NCI-H187 treated with DMSO at 0.1 percent for 48 hours (cell line): ENCODE data around the gene L3HYPDH.
A peak's percentile ranks its signal among the peaks of the same experiment; 100 is the strongest.

Experiments
- DNase-seq: peaks from one replicate; lab custom pipeline; 2025; lab: John Stamatoyannopoulos, UW

L3HYPDH gene

DNA sequence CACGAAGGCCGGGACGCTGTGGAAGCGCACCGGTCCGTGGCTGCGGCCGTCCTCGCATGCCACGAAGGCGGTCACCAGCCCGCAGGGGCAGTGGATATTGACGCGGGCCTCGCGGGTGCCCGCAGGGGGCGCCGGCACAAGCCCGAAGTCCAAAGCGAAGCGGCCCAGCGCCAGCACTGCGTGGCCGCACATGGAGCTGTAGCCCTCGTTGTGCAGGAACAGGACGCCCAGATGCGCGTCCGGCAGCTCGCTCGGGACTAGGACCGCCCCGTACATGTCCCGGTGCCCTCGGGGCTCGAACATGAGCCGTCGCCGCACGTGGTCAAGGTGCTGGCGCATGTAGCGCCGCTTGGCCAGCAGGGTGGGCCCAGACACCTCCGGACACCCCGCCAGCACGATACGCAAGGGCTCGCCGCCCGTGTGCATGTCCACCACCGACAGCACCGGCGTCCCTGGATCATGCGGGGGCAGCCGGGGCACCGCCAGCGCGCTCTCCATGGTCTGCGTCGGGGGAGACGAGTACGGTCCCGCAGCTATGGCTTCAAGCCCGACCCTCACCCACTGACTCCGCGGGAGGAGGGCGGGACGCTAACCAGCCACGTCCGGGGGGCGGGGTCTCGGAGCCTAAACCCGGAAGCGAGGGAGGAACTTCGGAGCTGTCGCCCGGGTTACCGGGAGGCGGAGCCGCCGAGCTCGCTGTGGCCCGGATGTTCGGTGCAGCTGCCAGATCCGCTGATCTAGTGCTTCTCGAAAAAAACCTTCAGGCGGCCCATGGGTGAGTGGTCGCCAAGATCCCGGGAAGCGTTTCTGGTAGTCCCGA is at the start of gene L3HYPDH, which contains the start of gene JKAMP:
Gene L3HYPDH, minus strand, starts transcription at position 590 of the 820 bp plus-strand sequence. Its CDS starts 92 bp downstream, at position 498.
Gene JKAMP, plus strand, starts transcription at position 699 of the 820 bp plus-strand sequence. Its CDS starts 73 bp downstream, at position 772.
- DNase-seq, result peak; percentile 80

DNA sequence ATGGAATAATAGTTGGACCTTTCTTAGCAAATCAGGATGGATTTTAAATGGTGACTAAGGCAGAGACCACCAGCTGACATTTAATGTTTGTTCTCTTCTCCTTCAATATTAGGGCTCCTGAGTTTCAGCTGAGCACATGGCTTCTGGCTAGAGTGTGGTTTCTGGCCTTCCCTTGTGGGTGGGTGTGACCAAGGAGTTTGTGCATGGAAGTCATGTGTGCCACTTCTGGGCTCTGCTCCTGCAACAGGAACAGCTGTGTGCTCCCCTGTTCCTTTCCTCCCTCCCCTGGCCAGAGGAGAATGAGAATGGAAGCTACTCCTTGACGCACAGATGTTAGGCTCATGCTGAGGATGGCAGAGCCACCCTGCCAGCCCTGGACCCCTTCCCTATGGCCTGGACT is 48.2 kb upstream of the L3HYPDH start:
- no peak for DNase-seq

DNA sequence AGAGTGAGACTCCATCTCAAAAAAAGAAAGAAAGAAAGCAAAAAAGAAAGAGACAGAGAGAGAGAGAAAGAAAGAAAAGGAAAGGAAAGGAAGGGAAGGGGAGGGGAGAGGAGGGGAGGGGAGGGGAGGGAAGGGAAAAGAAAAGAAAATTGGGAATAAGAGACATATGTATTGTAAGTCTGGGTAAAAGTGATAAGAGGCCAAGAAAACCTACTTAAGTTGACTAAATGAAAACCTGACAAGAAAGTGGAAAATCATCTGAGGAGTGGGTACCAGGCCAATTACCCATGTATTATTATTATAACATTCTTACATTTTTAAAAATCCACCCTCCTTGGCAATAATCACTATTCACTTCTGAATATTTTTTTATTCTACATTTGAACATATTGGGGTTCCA is 46.1 kb upstream of the L3HYPDH start:
- DNase-seq, result no peak

DNA sequence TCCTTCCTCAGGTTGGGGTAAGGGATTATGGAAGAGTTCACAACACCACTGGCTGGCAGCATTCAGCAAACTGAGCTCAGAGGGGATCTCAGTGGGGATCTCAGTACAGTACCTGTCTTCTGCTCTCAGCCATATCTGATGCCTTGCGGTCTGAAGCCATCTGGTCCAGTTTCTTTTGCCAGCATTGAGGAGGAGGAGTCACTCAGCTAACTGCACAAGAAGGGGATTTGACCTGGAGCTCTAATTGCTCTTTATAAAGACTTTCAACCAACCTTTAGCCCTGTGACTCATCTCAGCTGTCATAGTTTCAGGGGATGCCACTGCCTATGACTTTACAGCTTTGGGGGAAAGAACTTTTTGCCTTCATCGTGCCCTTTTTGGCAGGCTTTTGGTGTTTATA is 45.0 kb upstream of the L3HYPDH start:
- DNase-seq, result no peak

DNA sequence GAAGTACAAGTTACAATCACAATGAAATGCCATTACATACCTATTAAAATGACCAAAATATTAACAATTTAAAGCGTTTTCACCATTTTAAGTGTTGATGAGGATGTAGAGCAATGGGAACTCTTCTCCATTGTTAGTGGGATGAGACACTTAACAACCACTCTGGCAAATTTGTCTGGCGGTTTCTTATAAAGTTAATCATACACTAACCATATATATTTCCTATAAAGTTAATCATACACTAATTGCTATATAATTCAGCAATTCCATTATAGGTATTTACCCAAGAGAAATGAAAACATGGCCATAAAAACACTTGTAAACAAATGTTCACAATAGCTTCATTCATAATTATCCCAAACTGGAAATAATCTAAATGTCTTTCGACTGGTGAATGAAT is 36.0 kb upstream of the L3HYPDH start:
- DNase-seq, result no peak

DNA sequence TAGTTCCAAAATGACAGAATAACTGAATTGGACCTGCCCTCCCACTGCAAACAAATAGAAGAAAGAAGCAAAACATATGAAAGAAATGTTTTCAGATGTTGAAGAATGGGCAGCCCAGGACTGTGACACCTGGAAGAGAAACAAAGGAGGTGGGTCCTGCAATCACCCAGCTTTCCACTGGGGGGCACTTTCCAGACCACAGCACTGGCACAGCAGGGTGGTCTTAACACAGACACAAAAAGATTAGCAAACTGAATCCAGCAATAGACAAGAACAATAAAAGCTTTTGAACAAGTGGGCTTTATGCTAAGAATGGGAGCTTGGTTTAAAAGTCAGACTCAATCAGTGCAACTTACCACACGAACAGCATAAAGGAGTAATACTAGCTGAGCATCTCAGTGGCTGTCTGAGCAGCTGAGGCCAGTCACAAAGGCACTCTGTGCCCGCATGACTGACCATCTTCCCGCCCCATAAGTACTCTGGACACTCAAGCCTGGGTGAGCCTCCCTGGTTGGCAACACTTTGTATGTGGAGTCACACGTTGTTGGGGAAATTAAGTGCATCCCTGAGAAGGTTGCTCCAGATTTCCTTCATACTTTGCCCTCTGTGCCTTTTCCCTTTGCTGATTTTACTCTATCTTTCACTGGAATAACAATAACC is 27.8 kb upstream of the L3HYPDH start:
- no peak for DNase-seq

DNA sequence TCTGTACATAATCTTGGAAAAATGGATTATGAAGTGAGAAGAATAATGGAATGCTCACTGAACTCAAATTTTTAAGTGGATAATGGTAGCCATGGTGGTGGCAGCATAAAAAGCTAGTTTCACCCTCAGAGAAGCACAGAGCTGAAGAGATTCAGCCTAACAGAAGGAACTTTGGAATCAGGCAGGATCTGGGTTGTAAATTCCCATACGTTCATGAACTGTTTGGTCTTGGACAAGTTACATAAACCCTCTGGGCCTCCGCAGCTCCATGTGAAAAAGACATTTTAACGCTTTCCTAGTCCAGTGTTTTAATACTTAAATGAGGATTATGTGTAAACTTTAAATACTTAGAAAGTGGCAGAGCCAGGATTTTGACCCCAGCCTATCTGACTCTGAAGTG is 26.8 kb upstream of the L3HYPDH start:
- no peak for DNase-seq

DNA sequence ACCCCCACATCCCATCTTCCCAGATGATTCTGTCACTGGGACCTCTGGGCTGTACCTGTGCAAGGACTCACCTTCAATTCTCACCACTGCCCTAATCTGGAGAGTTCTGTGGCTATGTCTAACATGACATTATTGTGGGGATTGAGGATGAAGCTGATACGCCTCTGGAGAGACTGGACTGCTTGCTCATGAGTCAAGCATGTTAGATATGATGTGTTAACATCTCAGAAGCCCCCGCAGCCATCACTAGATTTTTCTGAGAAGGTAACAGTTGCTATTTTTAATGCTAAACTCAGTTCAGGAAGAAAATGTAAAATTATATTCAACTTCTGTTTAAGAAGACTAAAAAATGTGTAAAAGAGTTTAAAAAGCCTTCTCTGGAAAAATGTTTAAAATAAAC is 25.8 kb upstream of the L3HYPDH start:
- no peak for DNase-seq

DNA sequence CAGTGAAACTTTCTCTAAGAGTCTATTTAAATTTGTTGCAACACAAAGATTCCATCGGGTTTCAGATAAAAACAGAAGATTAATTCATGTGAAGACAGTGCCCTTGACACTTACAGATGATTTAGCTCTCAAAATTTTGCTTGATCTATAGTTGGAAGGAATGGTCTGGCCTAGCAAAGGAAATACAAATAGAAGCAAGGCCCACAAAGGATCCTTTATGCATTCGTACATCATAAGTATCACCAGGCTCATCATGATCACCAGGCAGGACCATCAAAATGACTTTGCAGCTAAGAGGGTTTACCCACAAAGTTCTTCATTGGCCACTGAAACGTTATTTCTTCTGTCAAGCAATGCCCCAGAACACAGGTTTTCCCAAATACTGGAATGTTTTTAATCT is 24.9 kb upstream of the L3HYPDH start:
- no peak for DNase-seq

DNA sequence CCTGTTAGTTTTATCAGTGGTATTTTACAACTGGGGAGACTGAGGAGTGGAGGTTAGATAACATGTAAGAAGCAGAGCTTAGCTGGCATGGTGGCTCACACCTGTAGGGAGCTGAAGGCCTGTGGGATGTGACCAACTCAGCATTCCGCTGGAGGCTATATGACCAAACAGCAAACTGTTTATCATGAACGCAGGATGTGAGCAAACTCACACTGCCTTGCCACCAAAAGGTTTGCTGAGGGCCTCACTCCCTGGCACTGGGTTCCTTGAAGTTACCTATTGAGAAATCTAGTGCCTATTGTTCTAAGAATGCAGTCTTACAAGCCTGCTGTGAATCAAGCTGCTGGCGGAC is 23.5 kb upstream of the L3HYPDH start:
- no peak for DNase-seq

DNA sequence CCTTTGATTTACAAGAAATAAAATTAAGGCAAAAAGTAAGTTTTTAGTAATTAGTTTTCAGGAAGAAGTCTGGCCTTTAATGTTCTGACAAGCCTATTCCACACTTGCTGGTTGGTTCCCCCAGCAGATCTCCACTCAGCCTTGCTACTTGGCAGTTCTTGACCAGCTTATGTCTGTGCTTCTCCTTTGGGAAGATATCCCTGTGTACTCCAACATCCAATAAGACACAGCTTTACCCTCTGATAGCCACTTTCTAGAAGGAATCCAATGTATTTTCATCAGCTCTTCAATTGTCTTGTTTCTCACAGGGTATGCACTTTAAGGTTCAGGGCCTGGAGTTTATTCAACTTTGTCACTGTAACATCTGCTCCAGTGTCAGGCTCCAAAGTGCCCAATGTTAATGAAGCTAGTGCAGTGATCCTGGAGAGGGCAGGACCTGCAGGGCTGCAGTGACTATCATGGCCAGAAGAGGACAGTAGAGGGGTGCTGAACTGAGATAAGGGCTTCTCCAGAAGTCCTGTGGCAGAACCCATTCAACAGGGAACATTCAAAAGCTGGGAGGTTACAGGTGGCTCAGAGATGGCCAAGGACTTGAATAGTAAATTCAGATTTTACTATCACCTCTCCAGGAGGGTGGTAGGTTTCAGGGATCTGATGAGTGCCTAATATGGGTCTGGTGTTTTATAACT is 23.0 kb upstream of the L3HYPDH start:
- DNase-seq, result peak; percentile 47

DNA sequence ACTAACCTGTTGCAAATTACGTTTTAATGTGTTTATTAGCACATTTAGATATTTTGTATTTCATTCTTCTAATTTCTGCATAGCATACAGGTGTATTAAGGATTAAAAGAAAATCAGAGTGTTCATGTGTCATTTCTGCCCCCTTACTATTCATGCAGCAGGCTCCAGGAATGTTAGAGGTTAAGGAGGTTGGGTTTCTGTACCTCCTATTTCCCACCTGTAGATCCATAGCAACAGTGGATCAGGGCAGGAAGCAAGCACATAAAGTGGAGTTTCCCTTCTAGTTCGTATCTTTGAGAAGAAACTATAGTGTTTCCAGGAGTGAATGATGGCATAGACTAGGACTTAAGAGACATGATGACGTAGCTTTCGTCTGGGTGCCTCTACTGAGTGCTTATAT is 19.0 kb upstream of the L3HYPDH start:
- no peak for DNase-seq

DNA sequence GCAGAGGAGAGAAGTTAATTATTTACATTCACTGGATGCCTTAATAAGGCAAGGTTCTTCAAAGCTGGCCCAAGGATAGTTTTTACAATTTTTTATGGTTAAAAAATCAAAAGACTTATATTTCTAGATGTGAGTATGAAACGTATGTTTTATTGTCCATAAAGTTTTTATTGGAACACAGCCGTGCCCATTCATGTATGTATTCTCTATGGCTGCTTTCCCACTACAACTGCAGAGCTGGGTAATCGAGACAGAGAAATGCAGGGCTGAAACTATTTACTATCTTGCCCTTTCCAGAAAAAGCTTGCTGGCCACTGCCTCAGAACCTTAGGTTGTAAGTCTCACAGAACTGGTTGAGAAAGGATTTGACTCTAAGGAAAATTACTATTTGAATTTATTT is 16.5 kb upstream of the L3HYPDH start:
- no peak for DNase-seq

DNA sequence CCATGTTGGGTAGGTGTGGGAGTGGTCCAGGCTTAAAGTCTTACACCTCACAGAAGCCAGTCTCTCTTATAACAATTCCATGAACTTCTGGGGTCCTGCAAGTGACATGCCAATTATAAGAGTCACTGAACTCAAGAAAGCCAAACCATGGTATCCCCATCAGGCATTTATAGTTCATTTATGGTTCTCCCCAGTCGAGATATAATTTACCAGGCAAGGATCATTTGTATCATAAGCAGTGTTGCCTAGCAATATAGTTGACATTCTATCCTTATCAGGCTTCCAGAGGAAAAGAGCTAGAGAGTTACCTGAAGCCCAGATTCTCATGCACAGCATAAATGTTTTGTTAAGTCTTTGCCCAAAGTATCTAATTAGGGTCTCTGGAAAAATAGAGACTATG is 8.2 kb upstream of the L3HYPDH start:
- DNase-seq, result no peak

DNA sequence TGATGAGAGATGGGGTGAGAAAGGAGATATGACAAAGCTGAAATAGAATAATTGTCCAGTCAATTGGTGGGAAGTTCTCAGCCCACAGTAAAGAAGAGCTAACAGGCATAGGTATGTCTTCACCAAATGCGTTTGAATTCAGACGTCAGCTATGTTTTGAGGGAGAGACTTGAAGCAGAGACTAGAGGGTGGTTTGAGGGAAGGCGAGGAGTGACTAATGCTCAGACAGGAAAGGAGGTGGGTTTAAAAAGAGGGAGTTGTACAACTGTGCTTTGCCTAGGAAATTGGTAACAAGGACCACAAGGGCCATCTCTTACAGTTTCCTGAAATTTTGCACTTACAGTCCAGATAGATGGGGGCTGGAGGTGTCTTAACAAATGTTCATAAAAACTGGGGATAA is 6.5 kb upstream of the L3HYPDH start:
- no peak for DNase-seq

DNA sequence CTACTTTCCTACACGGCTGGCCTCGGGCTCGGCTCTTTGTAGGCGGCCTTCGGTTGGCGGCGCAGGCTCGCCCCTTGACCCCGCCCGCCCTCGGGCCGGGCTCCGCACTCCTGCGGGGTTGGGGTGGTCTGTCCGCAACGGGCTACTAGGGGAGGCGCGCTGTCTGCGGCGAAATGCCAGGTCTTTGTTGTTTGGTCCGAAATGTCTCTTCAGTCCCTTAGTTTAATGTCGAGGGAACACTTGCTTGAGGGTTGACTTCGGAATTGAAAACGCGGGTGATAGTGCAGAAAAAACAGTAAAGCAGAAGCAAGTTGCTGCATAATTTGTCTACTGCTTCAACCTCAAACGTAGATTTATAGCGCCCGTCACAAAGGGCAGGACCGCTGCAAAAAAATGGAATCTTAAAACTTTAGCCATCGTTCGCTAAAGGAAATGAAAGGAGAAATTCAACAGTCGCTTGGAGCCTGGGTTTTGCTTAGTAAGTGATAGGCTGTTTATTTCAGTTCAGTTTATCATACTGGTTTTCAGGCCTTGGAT is 499 bp upstream of the L3HYPDH start:
- DNase-seq, result no peak

DNA sequence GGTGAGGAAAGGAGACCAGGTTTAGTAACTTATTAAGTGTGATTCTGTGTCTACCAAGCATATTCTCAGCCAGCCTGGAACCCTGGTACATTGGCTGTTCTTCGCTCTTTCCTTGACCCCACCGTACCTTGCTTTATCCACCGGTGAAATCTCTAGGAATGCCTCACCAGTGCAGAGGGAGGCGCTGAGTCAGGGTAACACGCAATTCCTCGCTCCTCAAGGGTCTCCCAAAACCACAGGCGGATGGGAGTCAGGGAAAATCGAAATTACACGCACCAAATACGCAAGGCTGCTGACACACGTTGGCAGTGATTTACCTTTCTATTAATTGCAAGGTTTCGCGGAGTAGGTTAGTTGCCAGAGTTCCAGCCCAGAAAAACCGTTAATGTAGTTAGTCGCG is 845 bp downstream of the L3HYPDH start:
- no peak for DNase-seq

DNA sequence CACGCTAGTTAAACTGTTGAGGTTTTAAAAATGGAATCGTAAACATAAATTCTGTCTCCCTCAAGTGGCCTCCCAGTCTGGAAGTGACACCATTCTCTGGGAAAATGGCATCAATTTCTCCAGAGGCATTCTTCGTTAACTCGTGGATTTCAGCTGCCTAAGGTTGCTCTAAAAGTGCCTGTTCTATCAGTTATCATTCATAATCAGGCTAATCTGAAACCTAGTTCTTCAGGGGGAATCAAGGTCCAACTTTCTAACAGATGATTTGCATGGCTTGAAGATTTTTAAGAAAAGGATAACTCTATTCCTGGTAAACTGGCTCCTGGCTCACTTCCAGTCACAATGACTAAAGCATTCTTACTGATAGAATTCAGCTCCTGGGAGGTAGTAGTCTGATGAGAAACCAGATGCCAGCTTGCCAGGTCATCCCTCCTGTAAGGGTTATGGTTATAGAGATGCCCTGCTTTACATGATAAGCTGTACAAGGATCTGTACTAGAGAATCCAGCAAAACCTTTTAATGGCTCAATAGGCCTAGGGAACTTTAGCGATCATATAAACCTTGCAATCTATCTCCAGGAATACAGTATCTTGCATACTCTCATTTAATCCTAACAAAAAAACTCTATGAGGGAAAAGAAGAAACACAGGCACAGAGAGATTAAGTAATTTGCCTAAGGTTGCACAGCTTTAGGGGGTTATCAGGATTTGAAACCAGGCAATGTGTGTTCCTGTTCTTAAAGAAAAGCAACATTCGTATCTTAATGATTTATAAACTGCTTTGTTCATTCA is 1.5 kb downstream of the L3HYPDH start:
- DNase-seq, result no peak

DNA sequence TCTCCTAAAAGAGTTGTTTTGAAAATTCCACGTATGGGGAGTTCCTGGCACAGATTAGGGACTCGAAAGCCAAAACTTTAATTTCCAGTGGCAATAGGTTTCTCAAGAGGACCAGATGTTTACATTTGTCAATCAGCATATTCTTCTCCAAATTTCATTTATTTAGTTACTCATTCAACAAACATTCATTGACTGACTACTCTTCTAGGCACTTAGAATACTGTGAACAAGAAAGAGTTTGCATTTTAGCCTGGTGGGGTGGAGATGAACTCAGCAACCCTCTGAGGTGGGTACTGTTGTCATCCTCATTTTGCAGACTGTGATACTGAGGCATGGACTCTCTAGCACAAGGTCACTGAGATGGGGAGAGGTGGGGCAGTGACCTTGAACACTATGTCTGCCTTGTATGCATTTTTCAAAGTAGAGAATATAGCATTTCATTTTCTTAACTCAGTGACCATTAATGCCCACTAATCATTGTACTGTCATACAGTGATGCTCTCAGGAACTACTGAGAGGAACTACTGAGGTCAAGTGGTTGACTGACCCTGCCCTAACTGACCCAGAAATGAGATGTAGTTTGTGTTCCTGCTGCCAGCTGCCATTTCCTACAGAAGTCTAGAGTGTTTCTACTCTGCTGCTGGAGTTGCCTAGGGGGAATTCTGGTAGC is 2.2 kb downstream of the L3HYPDH start:
- DNase-seq, result no peak

DNA sequence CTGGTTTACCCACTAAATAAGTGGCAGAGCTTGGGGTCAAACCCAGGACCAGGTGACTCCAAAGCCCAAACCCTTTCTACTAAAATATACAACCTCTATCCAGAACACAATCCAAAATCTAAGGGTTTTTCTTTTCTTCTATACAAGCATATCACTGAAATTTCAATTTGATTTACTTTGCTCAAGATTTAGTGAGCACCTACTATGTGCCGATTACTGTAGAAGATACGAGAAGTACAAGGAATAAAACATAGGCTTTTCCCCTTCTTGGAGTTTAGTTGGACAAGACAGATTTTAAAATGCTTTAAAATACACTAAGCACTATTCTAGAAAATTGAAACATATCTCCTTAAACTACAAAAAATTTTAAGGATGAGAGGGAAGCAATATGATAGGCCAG is 2.8 kb downstream of the L3HYPDH start:
- no peak for DNase-seq

DNA sequence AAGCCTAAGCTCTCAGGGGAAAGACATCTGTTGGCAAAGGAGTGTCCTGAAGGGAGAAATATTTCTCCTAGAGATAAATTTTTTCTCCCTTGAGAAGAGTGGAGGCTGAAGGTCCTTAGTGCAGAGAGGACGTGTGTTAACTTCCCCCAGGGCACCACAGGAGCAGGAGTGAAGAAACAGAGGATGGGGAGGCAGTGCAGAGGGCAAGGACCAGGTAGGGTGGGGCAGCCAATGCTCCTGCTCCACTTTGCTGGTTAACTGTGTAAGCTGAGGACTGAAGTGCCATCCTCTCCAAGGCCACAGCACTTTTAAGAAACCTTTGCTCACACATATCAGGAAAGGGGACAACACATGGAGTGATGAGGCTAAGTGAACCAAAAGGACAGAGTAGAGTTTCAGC is 4.0 kb downstream of the L3HYPDH start:
- no peak for DNase-seq
